Loucy (cell line): ENCODE measurements around the gene NRN1.

Experiments used
- H2AFZ ChIP-seq: fragments of 200-600 bp; sonication (generic); 2 replicates; pipeline ENCODE4 v1.6.0; 2016; ENCODE audit warnings: antibody characterized with exemption, mild to moderate bottlenecking, low read length, moderate library complexity
- H3F3A ChIP-seq: fragments of 200-600 bp; 2 replicates; pipeline ENCODE4 v1.6.0; 2016; ENCODE audit warnings: antibody characterized with exemption, low read depth, mild to moderate bottlenecking
- H3K27me3 ChIP-seq: fragments of 200-600 bp; sonication (generic); 2 replicates; pipeline ENCODE4 v1.6.1; 2014; ENCODE audit warnings: low read length, mild to moderate bottlenecking; ENCODE audit not compliant: insufficient read depth, poor library complexity, severe bottlenecking
- H3K36me3 ChIP-seq: fragments of 200-600 bp; sonication (generic); 2 replicates; pipeline ENCODE4 v1.6.1; 2016; ENCODE audit warnings: low read length; ENCODE audit not compliant: insufficient read depth
- H3K4me1 ChIP-seq: fragments of 200-600 bp; sonication (generic); 2 replicates; pipeline ENCODE4 v1.5.1; 2014; ENCODE audit warnings: low read length, mild to moderate bottlenecking; ENCODE audit not compliant: insufficient read depth, poor library complexity, severe bottlenecking
- H3K4me2 ChIP-seq: fragments of 200-600 bp; sonication (generic); 2 replicates; pipeline ENCODE4 v1.6.0; 2014; ENCODE audit warnings: antibody characterized with exemption, low read length, low read depth, mild to moderate bottlenecking; ENCODE audit not compliant: poor library complexity, severe bottlenecking
- H3K4me3 ChIP-seq: fragments of 200-600 bp; sonication (generic); 2 replicates; pipeline ENCODE4 v1.5.1; 2014; ENCODE audit warnings: low read length, mild to moderate bottlenecking, mixed read lengths; ENCODE audit not compliant: poor library complexity, severe bottlenecking
- H3K79me2 ChIP-seq: fragments of 200-600 bp; sonication (generic); 2 replicates; pipeline ENCODE4 v1.6.1; 2014; ENCODE audit warnings: low read length; ENCODE audit not compliant: insufficient read depth
- H3K9ac ChIP-seq: fragments of 200-600 bp; sonication (generic); 2 replicates; pipeline ENCODE4 v1.6.0; 2014; ENCODE audit warnings: mild to moderate bottlenecking, low read depth, low read length, moderate library complexity; ENCODE audit not compliant: poor library complexity, severe bottlenecking
- H3K9me2 ChIP-seq: fragments of 200-600 bp; sonication (generic); replicated peaks from 2 replicates; pipeline ENCODE4 v1.6.1; 2016; ENCODE audit warnings: low read depth, low read length, mixed read lengths
- H3K9me3 ChIP-seq: fragments of 200-600 bp; sonication (generic); 2 replicates; pipeline ENCODE4 v1.6.1; 2014; ENCODE audit warnings: mild to moderate bottlenecking, antibody characterized with exemption, low read length, low read depth; ENCODE audit not compliant: insufficient read depth
- H4K20me1 ChIP-seq: fragments of 200-600 bp; sonication (generic); 2 replicates; pipeline ENCODE4 v1.6.0; 2014; ENCODE audit warnings: antibody characterized with exemption, low read length, mild to moderate bottlenecking; ENCODE audit not compliant: insufficient read depth, poor library complexity, severe bottlenecking
- EZH2phosphoT487 ChIP-seq: fragments of 200-600 bp; IDR thresholded peaks from 2 replicates; pipeline ENCODE4 v1.6.1; 2018; ENCODE audit warnings: antibody characterized with exemption, mild to moderate bottlenecking, moderate library complexity, borderline replicate concordance
- TF ChIP-seq, protein P1 (sequence below): fragments of 200-600 bp; sonication (generic); conservative IDR thresholded peaks from 2 replicates; pipeline ENCODE4 v1.5.1; 2014; ENCODE audit warnings: mild to moderate bottlenecking, antibody characterized with exemption, low read length

NRN1 gene

DNA sequence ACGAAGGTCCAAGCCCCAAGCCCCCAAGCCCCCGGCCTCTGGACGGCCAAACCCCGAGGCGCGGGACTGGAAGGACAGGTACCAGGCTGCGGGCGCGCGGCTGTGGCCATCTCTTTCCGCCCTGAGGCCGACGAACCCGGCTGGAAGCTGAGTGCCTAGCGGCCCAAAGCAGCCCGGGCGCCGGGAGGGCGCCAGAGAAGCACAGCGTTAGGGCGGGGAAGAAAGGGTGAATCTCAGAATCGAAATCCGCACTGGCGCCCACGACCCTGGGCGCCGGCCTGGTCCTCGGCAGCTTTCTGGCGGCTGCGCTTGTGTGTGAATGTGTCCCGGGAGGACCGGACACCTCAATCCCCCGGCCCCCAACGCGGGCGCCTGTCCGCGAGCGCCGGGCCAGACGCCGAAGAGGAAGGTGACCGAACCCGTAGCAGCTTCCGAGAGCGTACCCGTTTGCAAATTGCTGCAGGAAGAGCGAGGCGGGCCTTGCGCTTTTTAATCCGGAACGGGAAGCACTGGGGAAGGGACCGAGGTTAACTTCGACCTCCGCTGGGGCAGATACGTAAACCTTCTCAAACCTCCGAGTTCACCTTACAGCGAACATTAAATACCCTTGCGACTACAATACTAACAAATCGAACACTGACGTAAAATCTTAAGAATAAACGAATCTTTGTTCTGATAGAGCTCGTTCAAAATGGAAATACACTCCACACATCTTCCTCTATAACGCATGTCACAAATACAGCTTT is 2.9 kb downstream of the NRN1 start:
- no peaks in the 10 kb centered on the region for H3F3A ChIP-seq
- H3K4me1 ChIP-seq: no peaks in the 10 kb centered on the region
- no peak overlapping the region for H3K9ac ChIP-seq
- no peak overlapping the region for H3K4me2 ChIP-seq
- H3K9me2 ChIP-seq: no peaks in the 10 kb centered on the region
- no peak overlapping the region for H2AFZ ChIP-seq
- TF ChIP-seq, protein P1, sequence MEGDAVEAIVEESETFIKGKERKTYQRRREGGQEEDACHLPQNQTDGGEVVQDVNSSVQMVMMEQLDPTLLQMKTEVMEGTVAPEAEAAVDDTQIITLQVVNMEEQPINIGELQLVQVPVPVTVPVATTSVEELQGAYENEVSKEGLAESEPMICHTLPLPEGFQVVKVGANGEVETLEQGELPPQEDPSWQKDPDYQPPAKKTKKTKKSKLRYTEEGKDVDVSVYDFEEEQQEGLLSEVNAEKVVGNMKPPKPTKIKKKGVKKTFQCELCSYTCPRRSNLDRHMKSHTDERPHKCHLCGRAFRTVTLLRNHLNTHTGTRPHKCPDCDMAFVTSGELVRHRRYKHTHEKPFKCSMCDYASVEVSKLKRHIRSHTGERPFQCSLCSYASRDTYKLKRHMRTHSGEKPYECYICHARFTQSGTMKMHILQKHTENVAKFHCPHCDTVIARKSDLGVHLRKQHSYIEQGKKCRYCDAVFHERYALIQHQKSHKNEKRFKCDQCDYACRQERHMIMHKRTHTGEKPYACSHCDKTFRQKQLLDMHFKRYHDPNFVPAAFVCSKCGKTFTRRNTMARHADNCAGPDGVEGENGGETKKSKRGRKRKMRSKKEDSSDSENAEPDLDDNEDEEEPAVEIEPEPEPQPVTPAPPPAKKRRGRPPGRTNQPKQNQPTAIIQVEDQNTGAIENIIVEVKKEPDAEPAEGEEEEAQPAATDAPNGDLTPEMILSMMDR: no peak
- TF ChIP-seq EZH2phosphoT487: no peak
- H3K9me3 ChIP-seq: no peaks in the 10 kb centered on the region
- H3K79me2 ChIP-seq: no peaks in the 10 kb centered on the region
- H3K4me3 ChIP-seq: no peak overlapping the region
- no peaks in the 10 kb centered on the region for H4K20me1 ChIP-seq
- H3K36me3 ChIP-seq: no peaks in the 10 kb centered on the region
- no peaks in the 10 kb centered on the region for H3K27me3 ChIP-seq

DNA sequence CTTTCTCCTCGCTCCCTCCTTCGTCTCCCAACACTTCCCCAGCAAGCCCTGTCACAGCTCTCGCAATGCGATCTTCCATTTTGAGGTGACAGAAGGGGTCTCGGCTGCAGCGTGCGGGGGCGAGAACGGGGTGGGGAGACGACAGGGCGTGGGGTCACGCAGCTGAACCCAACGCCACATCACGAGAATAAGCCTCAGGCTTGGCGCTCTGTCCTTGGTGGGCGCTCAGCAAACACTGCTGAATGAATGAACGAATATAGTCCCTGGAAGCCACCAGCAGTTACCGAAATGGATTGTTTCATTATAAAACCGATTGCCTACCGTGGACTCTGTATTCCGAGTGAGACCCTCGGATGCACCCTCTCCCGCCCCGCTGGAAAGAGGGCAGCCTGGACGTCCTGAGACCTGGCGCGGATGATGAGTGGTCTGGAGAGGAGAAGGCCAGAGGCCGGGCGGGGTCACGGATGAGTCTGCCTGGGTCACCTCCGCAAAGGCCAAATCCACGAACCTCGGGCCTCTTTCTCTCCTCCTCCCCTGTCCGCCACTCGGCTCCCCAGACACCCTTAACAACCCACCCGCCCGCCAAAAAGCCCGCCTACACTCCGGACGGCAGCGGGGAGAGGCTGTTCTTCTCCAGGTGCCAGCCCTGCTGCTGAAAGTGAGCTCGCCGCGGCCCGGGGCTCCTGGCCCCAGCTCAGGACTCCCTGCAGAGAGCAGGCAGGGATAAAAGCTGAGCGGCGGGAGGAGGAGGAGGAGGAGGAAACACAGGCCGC is 3.7 kb downstream of the NRN1 start:
- Histone ChIP-seq H3K9me3 (no peaks in the 10 kb centered on the region), H3K4me1 (no peaks in the 10 kb centered on the region), H3F3A (no peaks in the 10 kb centered on the region), H3K9me2 (no peaks in the 10 kb centered on the region), H3K9ac (no peak overlapping the region), H3K27me3 (no peaks in the 10 kb centered on the region), H4K20me1 (no peaks in the 10 kb centered on the region), H2AFZ (no peak overlapping the region), H3K4me2 (no peak overlapping the region), H3K4me3 (no peak overlapping the region), H3K36me3 (no peaks in the 10 kb centered on the region), H3K79me2 (no peaks in the 10 kb centered on the region)
- TF ChIP-seq EZH2phosphoT487: no peak
- TF ChIP-seq, protein P1: no peak

DNA sequence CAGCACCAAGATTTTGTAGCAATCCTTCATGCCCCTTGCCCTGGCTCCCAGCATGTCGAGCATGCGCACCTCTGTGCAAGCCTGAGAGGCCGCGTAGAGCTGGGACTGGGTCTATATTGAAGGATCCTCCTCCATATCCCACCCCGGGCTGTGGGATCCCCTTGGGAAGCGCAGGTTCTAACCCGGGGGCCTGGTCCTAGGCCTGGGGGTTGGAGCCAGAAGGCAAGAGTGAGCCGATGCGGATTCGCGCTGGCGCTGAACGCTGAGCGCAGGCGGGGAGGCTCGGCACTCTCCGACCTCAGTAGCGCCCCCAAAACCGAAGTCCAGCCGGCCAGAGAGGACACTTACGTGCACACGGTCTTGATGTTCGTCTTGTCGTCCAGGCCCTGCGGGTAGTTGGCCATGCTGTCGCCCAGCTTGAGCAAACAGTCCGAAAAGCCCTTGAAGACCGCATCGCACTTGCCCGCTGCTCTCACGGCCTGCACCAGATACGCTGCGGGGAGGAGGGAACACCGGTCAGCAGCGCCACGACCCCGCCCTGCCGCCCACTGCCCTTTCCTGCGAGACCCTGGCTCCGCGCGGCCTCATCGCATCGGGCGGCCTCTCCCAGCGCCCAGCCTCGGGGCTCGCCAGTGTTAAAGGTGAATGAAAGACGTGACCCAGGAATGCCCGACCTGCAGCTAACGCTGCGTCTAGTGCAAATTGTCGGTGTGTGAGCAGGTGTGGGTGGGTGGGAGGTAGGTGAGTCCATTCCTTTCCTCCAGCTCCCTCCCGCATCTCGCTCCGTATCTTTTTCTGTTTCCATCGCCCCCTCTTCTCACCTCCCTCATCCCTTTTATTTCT is 4.5 kb downstream of the NRN1 start:
- Histone ChIP-seq H3F3A (no peaks in the 10 kb centered on the region), H3K9me3 (no peaks in the 10 kb centered on the region), H2AFZ (no peak overlapping the region), H3K27me3 (no peaks in the 10 kb centered on the region), H3K36me3 (no peaks in the 10 kb centered on the region), H3K9ac (no peak overlapping the region), H4K20me1 (no peaks in the 10 kb centered on the region), H3K4me2 (no peak overlapping the region), H3K79me2 (no peaks in the 10 kb centered on the region), H3K4me1 (peaks cover 6% of the 10 kb centered on the region), H3K4me3 (no peak overlapping the region), H3K9me2 (no peaks in the 10 kb centered on the region)
- no peak for TF ChIP-seq EZH2phosphoT487
- TF ChIP-seq, protein P1: no peak
